Tibial artery (tissue), 4 donors: ENCODE measurements around the gene CXorf58.
A peak's percentile ranks its signal among the peaks of the same experiment; 100 is the strongest.
"Not testable (repeated sequence)": the region's sequence is repeated elsewhere in the genome, so short reads cannot be mapped to it uniquely, and the experiment has no call there.

Source experiments
- DNase-seq, 2 donors: peaks; one replicate each; pipeline ENCODE4 v3.0.0-alpha.2; 2019
- H3K27ac ChIP-seq, 2 donors: fragments of 200-600 bp; sonication (generic) in 1 of 2; 1 replicate in 1 of 2; 2 replicates in 1 of 2; pipeline ENCODE4 v1.5.1; 2018 to 2019; ENCODE audit warnings: mild to moderate bottlenecking in 1 of 2
- H3K27me3 ChIP-seq, 2 donors: fragments of 200-600 bp; sonication (generic) in 1 of 2; one replicate each; pipeline versions ENCODE4 v1.5.1 to v1.6.0; 2016 to 2019
- H3K36me3 ChIP-seq, 3 donors: fragments of 200-600 bp; sonication (generic) in 2 of 3; one replicate each; pipeline ENCODE4 v1.5.1; 2016 to 2019; ENCODE audit warnings: mild to moderate bottlenecking in 2 of 3
- H3K4me1 ChIP-seq, 4 donors: fragments of 200-600 bp; sonication (generic) in 2 of 4; 1 replicate in 3 of 4; 2 replicates in 1 of 4; pipeline ENCODE4 v1.5.1; 2016 to 2019
- H3K4me3 ChIP-seq, 2 donors: fragments of 200-600 bp; sonication (generic) in 1 of 2; 1 replicate in 1 of 2; 2 replicates in 1 of 2; pipeline ENCODE4 v1.5.1; 2018 to 2019; ENCODE audit warnings: mild to moderate bottlenecking in 2 of 2
- H3K9me3 ChIP-seq, 3 donors: fragments of 200-600 bp; sonication (generic) in 1 of 3; one replicate each; pipeline ENCODE4 v1.5.1; 2016 to 2019
- CTCF ChIP-seq, 2 experiments: fragments of 200-600 bp in 1 of 2; fragments of 450-650 bp in 1 of 2; IDR thresholded peaks; one replicate each; pipeline ENCODE4 v1.5.1; 2017 to 2019; ENCODE audit warnings: antibody characterized with exemption in 2 of 2, mild to moderate bottlenecking in 1 of 2, moderate library complexity in 1 of 2
- intact Hi-C: fragments of 100-400 bp; cut with DNase I; formaldehyde crosslinking; loops from one replicate; pipeline ENCODE4 v1.15.0; 2023; ENCODE audit warnings: low total_unique reads

CXorf58 gene

GRCh38 chrX:23907498-23908218 is at the start of gene CXorf58, which contains the start of gene APOO:
Gene CXorf58 (plus strand): TSS chrX:23908006. CDS start chrX:23910303, 2,297 bp downstream.
Gene APOO (minus strand): TSS chrX:23907938. CDS start chrX:23907702, 236 bp downstream.
- Histone ChIP-seq H3K27ac (peak within 1 kb of the TSS; percentile 78 to 89), H3K4me1 (peaks cover 0 to 12% (median 2%) of the 10 kb centered on the region in 4 donors), H3K4me3 (peak within 1 kb of the TSS; percentile 64 to 70), H3K27me3 (no peaks in the 10 kb centered on the region), H3K9me3 (no peaks in the 10 kb centered on the region), H3K36me3 (no peaks in the 10 kb centered on the region)
- TF ChIP-seq CTCF (IDR thresholded peaks at IDR 0.05): peak; percentile 78 to 82
- DNase-seq: peak; percentile 88 to 95
- intact Hi-C loops: loop anchor here (2.0 to 10.0 kb wide), 3 partner anchors 117 to 247 kb away; partner anchors contain the start of gene EIF2S3

GRCh38 chrX:23859238-23859637 is 48.6 kb upstream of the CXorf58 start:
- H3K4me3 ChIP-seq, H3K27me3 ChIP-seq, H3K36me3 ChIP-seq, H3K9me3 ChIP-seq, H3K4me1 ChIP-seq, intact Hi-C loops, H3K27ac ChIP-seq, DNase-seq: not testable (repeated sequence)

GRCh38 chrX:23861215-23861896 is 46.5 kb upstream of the CXorf58 start:
- H3K4me1 ChIP-seq: no peaks in the 10 kb centered on the region
- H3K27ac ChIP-seq: no peak overlapping the region
- H3K36me3 ChIP-seq: no peaks in the 10 kb centered on the region
- H3K27me3 ChIP-seq: no peaks in the 10 kb centered on the region
- TF ChIP-seq CTCF (IDR thresholded peaks at IDR 0.05): no peak
- no peaks in the 10 kb centered on the region for H3K9me3 ChIP-seq
- no peak overlapping the region for H3K4me3 ChIP-seq
- intact Hi-C loops: no loop called here
- no peak for DNase-seq

- intact Hi-C loops, H3K4me1 ChIP-seq, H3K9me3 ChIP-seq, H3K27ac ChIP-seq, H3K36me3 ChIP-seq, H3K4me3 ChIP-seq, DNase-seq, H3K27me3 ChIP-seq: not testable (repeated sequence)
Observed at GRCh38 chrX:23861952-23862351, 45.9 kb upstream of the CXorf58 start.

- no peak for DNase-seq
- no peak for TF ChIP-seq CTCF (IDR thresholded peaks at IDR 0.05)
- intact Hi-C loops: no loop called here
- Histone ChIP-seq H3K36me3 (no peaks in the 10 kb centered on the region), H3K4me1 (no peaks in the 10 kb centered on the region), H3K4me3 (no peak overlapping the region), H3K27ac (no peak overlapping the region), H3K9me3 (no peaks in the 10 kb centered on the region), H3K27me3 (no peaks in the 10 kb centered on the region)
Observed at GRCh38 chrX:23864742-23865326, 43.0 kb upstream of the CXorf58 start.

GRCh38 chrX:23870041-23870440 is 37.8 kb upstream of the CXorf58 start:
- H3K27me3 ChIP-seq: no peaks in the 10 kb centered on the region
- no peaks in the 10 kb centered on the region for H3K4me1 ChIP-seq
- H3K36me3 ChIP-seq: no peaks in the 10 kb centered on the region
- no peak for TF ChIP-seq CTCF (IDR thresholded peaks at IDR 0.05)
- no peak overlapping the region for H3K27ac ChIP-seq
- H3K4me3 ChIP-seq: no peak overlapping the region
- no peaks in the 10 kb centered on the region for H3K9me3 ChIP-seq
- DNase-seq: no peak
- intact Hi-C loops: no loop called here
